IMR-90 (cell line): ENCODE data around the gene B9D1. TPM values are rescaled to one million over a fixed set of nuclear protein-coding genes. Genes with fewer than 3 reads are reported as not detected.

Experiments used
- ATAC-seq: fragments of 200-7000 bp; cut with Tn5 transposase; 2 replicates; pipeline ENCODE4 v1.9.1; 2020; ENCODE audit warnings: low read depth, mild to moderate bottlenecking, moderate library complexity
- BruUV-seq: library from RNA; stranded (reverse); fragments of 400-500 nt; replicated peaks from 2 replicates; lab custom pipeline; 2021; lab: Mats Ljungman, UMichigan
- CTCF ChIA-PET: fragments of 300-600 bp; formaldehyde crosslinking; extraction: SDS; loops from one replicate; lab custom pipeline; 2021; ENCODE audit warnings: antibody characterized with exemption; lab: Yijun Ruan, JAX
- POLR2A ChIA-PET: fragments of 300-600 bp; sonication (Branson Sonifier 250); formaldehyde crosslinking; loops from one replicate; lab custom pipeline; 2022; ENCODE audit warnings: antibody characterized with exemption; ENCODE audit not compliant: unreplicated experiment; lab: Charles Lee
- DNase-seq: peaks from one replicate; pipeline ENCODE4 v3.0.0; 2013
- H2AFZ ChIP-seq: replicated peaks from 2 replicates; pipeline ENCODE3; 2013; ENCODE audit warnings: low read length, mild to moderate bottlenecking; ENCODE audit not compliant: poor library complexity
- H2AK5ac ChIP-seq: 2 replicates; pipeline ENCODE4 v1.6.1; 2013; ENCODE audit warnings: low read depth, low read length, inconsistent platforms
- H2AK9ac ChIP-seq: replicated peaks from 2 replicates; pipeline ENCODE3; 2013; ENCODE audit warnings: mild to moderate bottlenecking, low read depth, low read length, moderate library complexity; ENCODE audit not compliant: poor library complexity
- H2BK120ac ChIP-seq: 2 replicates; pipeline ENCODE4 v1.6.1; 2013; ENCODE audit warnings: low read depth, low read length, inconsistent platforms
- H2BK15ac ChIP-seq: 3 replicates; pipeline ENCODE4 v1.6.1; 2013; ENCODE audit warnings: low read depth, low read length, inconsistent platforms
- H2BK20ac ChIP-seq: 2 replicates; pipeline ENCODE4 v1.6.1; 2013; ENCODE audit warnings: low read depth, mild to moderate bottlenecking, inconsistent platforms, low read length, moderate library complexity
- H2BK5ac ChIP-seq: 2 replicates; pipeline ENCODE4 v1.6.1; 2013; ENCODE audit warnings: mild to moderate bottlenecking, low read depth, low read length, inconsistent platforms; ENCODE audit not compliant: poor library complexity, severe bottlenecking
- H3K14ac ChIP-seq: replicated peaks from 2 replicates; pipeline ENCODE4 v1.6.1; 2013; ENCODE audit warnings: low read depth, low read length, inconsistent platforms
- H3K18ac ChIP-seq: 2 replicates; pipeline ENCODE4 v1.6.1; 2013; ENCODE audit warnings: low read depth, low read length, control low read depth
- H3K23ac ChIP-seq: 2 replicates; pipeline ENCODE4 v1.6.1; 2013; ENCODE audit warnings: low read depth, low read length, inconsistent platforms
- H3K27ac ChIP-seq: 2 replicates; pipeline ENCODE4 v1.5.1; 2013; ENCODE audit warnings: mild to moderate bottlenecking, control low read depth, low read length; ENCODE audit not compliant: insufficient read depth
- H3K27me3 ChIP-seq: 2 replicates; pipeline ENCODE4 v1.6.1; 2013; ENCODE audit warnings: low read length; ENCODE audit not compliant: control insufficient read depth, insufficient read depth
- H3K36me3 ChIP-seq: 2 replicates; pipeline ENCODE4 v1.6.1; 2013; ENCODE audit warnings: low read length, mixed read lengths; ENCODE audit not compliant: control insufficient read depth, insufficient read depth
- H3K4ac ChIP-seq: 2 replicates; pipeline ENCODE4 v1.6.1; 2013; ENCODE audit warnings: low read depth, low read length, inconsistent platforms
- H3K4me1 ChIP-seq: 2 replicates; pipeline ENCODE4 v1.6.1; 2013; ENCODE audit warnings: low read length, mixed read lengths; ENCODE audit not compliant: control insufficient read depth, insufficient read depth
- H3K4me2 ChIP-seq: 2 replicates; pipeline ENCODE4 v1.6.1; 2013; ENCODE audit warnings: low read depth, mild to moderate bottlenecking, control low read depth, low read length, moderate library complexity
- H3K4me3 ChIP-seq: 2 replicates; pipeline ENCODE4 v1.5.1; 2013; ENCODE audit warnings: low read depth, mild to moderate bottlenecking, control low read depth, low read length, moderate library complexity; ENCODE audit not compliant: insufficient read depth
- H3K56ac ChIP-seq: 2 replicates; pipeline ENCODE4 v1.6.1; 2013; ENCODE audit warnings: low read length, inconsistent platforms; ENCODE audit not compliant: insufficient read depth; ENCODE audit errors: extremely low read depth
- H3K79me1 ChIP-seq, 2 experiments: 2 replicates each; pipeline ENCODE4 v1.6.1; 2013; ENCODE audit warnings: low read length in 2 of 2, inconsistent platforms in 1 of 2, low read depth in 1 of 2
- H3K9ac ChIP-seq: 2 replicates; pipeline ENCODE4 v1.6.1; 2013; ENCODE audit warnings: low read depth, low read length, control low read depth
- H3K9me1 ChIP-seq: 2 replicates; pipeline ENCODE4 v1.6.1; 2013; ENCODE audit warnings: low read length, inconsistent platforms; ENCODE audit not compliant: insufficient read depth
- H3K9me3 ChIP-seq: 2 replicates; pipeline ENCODE4 v1.6.1; 2013; ENCODE audit warnings: low read length; ENCODE audit not compliant: control insufficient read depth, insufficient read depth
- H4K20me1 ChIP-seq: 2 replicates; pipeline ENCODE4 v1.6.1; 2013; ENCODE audit warnings: low read length, inconsistent platforms; ENCODE audit not compliant: insufficient read depth
- H4K5ac ChIP-seq: 2 replicates; pipeline ENCODE4 v1.6.1; 2013; ENCODE audit warnings: mild to moderate bottlenecking, low read depth, low read length, control low read depth
- H4K8ac ChIP-seq, 2 experiments: 2 replicates each; pipeline ENCODE4 v1.6.1; 2013; ENCODE audit warnings: low read depth in 2 of 2, low read length in 2 of 2, control low read depth in 1 of 2, inconsistent platforms in 1 of 2
- H4K91ac ChIP-seq: 2 replicates; pipeline ENCODE4 v1.6.1; 2013; ENCODE audit warnings: low read depth, low read length, inconsistent platforms; ENCODE audit not compliant: insufficient read depth
- CHD1 ChIP-seq: IDR thresholded peaks from 2 replicates; pipeline ENCODE4 v1.6.1; 2012; ENCODE audit warnings: low read depth, low read length, improper control_type of control experiment
- FOS ChIP-seq: fragments of 150-350 bp; IDR thresholded peaks from 2 replicates; pipeline ENCODE4 v1.6.1; 2016; ENCODE audit warnings: low read depth, low read length
- MAZ ChIP-seq: IDR thresholded peaks from 2 replicates; pipeline ENCODE4 v1.6.1; 2012; ENCODE audit warnings: low read depth, mild to moderate bottlenecking, low read length, improper control_type of control experiment, moderate library complexity, borderline replicate concordance
- MXI1 ChIP-seq: IDR thresholded peaks from 2 replicates; pipeline ENCODE4 v1.6.1; 2012; ENCODE audit warnings: low read depth, mild to moderate bottlenecking, low read length, moderate library complexity, borderline replicate concordance
- NFE2L2 ChIP-seq: fragments of 150-350 bp; IDR thresholded peaks from 2 replicates; pipeline ENCODE4 v1.6.1; 2016; ENCODE audit warnings: low read depth, mild to moderate bottlenecking, low read length
- POLR2A ChIP-seq: IDR thresholded peaks from 2 replicates; pipeline ENCODE4 v1.6.1; 2012; ENCODE audit warnings: mild to moderate bottlenecking, low read depth, low read length
- RAD21 ChIP-seq: IDR thresholded peaks from 2 replicates; pipeline ENCODE4 v1.6.1; 2012; ENCODE audit warnings: low read length, improper control_type of control experiment
- RCOR1 ChIP-seq: IDR thresholded peaks from 2 replicates; pipeline ENCODE4 v1.6.1; 2012; ENCODE audit warnings: mild to moderate bottlenecking, low read length, improper control_type of control experiment; ENCODE audit not compliant: insufficient replicate concordance
- RFX5 ChIP-seq: IDR thresholded peaks from 2 replicates; pipeline ENCODE4 v1.8.0; 2012; ENCODE audit warnings: low read depth, mild to moderate bottlenecking, low read length, moderate library complexity
- SMC3 ChIP-seq: fragments of 150-350 bp; IDR thresholded peaks from 2 replicates; pipeline ENCODE4 v1.6.1; 2016; ENCODE audit warnings: low read depth, mild to moderate bottlenecking, antibody characterized with exemption, low read length, moderate library complexity
- WGBS, 2 experiments: methylation state at CpG; one replicate each; pipeline versions ENCODE4 v1.1.5 to v1.1.7; 2013; ENCODE audit warnings: missing lambda C conversion rate in 2 of 2; ENCODE audit not compliant: insufficient read length in 1 of 2; ENCODE audit errors: extremely low coverage in 2 of 2; 5-methylcytosine and 5-hydroxymethylcytosine counted together
- dilution Hi-C: fragments of 300-500 bp; cut with HindIII; formaldehyde crosslinking; loops from one replicate; pipeline ENCODE4 v1.14.3; 2018; ENCODE audit warnings: low sequenced_read_pairs; ENCODE audit not compliant: unreplicated experiment
- in situ Hi-C: fragments of 300-500 bp; cut with MboI; formaldehyde crosslinking; loops from 3 replicates; pipeline ENCODE4 v1.14.3; 2019; ENCODE audit warnings: low sequenced_read_pairs, inconsistent platforms, mixed read lengths
- intact Hi-C: fragments of 100-400 bp; cut with micrococcal nuclease; formaldehyde crosslinking; loops from 2 replicates; pipeline ENCODE4 v1.10.0; 2022
- polyA plus RNA-seq, 3 experiments: library from polyadenylated mRNA; depleted of rRNA; stranded (reverse); fragments of >200 nt; gene quantifications; 2 replicates each; pipeline ENCODE4 v1.2.3, GENCODE V29; 2012; ENCODE audit warnings: low replicate concordance in 1 of 3
- total RNA-seq: library from RNA; depleted of rRNA; stranded (reverse); fragments of >200 nt; gene quantifications from 2 replicates; pipeline ENCODE4 v1.2.3, GENCODE V29; 2012
- TF ChIP-seq, protein P1 (sequence below): conservative IDR thresholded peaks from 2 replicates; pipeline ENCODE4 v1.5.1; 2012; ENCODE audit warnings: mild to moderate bottlenecking, low read depth, low read length, improper control_type of control experiment
- TF ChIP-seq, protein P2 (sequence below): fragments of 150-350 bp; IDR thresholded peaks from 2 replicates; pipeline ENCODE4 v1.6.1; 2016; ENCODE audit warnings: low read depth, mild to moderate bottlenecking, low read length, moderate library complexity, borderline replicate concordance
- TF ChIP-seq, protein P3 (sequence below): fragments of 150-350 bp; IDR thresholded peaks from 2 replicates; pipeline ENCODE4 v1.6.1; 2017; ENCODE audit warnings: mild to moderate bottlenecking, antibody characterized with exemption, low read length, low read depth

The B9D1 gene
- total and polyA plus RNA-seq, 2 of the 4 experiments (the other 2 are of a cell fraction), result 42.5 to 43.8 TPM

DNA sequence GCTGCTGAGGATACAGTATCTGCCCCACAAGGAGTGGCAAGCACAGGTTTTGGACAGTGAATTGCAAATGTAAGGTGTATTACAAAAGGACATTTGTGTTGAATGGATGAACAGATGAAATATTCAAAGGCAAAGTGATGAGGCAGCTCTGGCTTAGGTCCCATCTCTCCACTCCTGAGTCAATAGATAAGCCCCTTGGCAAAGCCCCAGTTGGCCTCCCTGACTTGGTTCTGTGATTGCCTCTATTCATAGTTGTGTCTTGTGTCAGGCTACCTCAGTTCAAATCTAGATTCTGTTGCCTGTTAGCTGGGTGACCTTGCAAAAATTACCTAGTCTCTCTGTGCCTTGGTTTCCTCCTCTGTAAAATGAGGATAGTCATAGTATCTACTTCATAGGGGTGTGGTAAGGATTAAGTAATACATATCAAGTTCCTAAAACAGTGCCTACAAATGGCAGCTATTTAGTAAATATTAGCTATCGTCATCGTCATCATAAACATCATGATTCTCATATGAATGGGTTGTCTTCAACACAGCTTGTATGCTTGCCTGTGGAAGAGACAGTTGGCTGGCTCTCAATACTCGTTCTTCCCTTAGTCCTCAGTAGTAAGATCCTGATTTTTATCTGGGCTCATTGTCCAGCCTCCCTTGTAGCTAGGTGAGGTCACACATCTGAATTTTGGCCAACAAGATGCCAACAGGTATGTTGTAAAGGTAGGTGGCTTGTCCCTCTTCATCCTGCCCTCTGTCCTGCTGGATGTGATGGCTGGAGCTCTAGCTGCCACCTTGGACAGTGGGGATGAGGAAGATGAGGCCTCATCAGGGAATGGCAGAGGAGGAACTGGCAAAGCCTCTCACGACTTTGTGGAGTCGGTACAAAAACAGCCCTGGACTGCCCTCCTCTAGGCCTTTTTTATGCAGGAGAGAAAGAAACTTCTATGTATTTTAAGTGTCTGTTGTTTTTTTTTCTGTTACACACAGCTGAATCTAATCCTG is 26.6 kb upstream of the B9D1 start:
- H3K56ac ChIP-seq, result no peak overlapping the region
- H3K4ac ChIP-seq, result peak overlapping the region; percentile 82
- H3K23ac ChIP-seq, result peak overlapping the region; percentile 86
- H3K9me1 ChIP-seq, result peaks cover 32% of the 10 kb centered on the region
- CTCF ChIA-PET, result interaction anchor here (1.0 to 1.5 kb wide), 3 partner anchors 11 to 58 kb away, joined by 3 to 4 read pairs (median 3); no protein-coding TSS in a partner anchor
- no peaks in the 10 kb centered on the region for H3K27me3 ChIP-seq
- H2AK5ac ChIP-seq, result peak overlapping the region; percentile 97
- H4K5ac ChIP-seq, result peak overlapping the region; percentile 67
- peaks cover 8 to 22% of the 10 kb centered on the region in 2 experiments; a peak in 3 of 4 replicates for H3K79me1 ChIP-seq
- POLR2A ChIA-PET, result no interaction called here
- dilution Hi-C loops, result no loop called here
- peaks cover 40% of the 10 kb centered on the region for H3K4me1 ChIP-seq
- peak; percentile 37 for DNase-seq
- H3K27ac ChIP-seq, result peak overlapping the region; percentile 95; the same call in 1 of the 2 replicates
- H2BK5ac ChIP-seq, result peak overlapping the region; percentile 49
- peak overlapping the region; percentile 91 for H3K14ac ChIP-seq
- H2AK9ac ChIP-seq, result peak overlapping the region; percentile 63
- ATAC-seq, result no peak
- no peak overlapping the region for H2AFZ ChIP-seq
- intact Hi-C loops, result no loop called here
- WGBS, 2 experiments, result no CpG with 5 or more reads among the region's 5 CpGs
- H3K4me3 ChIP-seq, result no peak overlapping the region
- H4K20me1 ChIP-seq, result peaks cover 13% of the 10 kb centered on the region
- peak overlapping the region; percentile 84 for H2BK20ac ChIP-seq
- no peaks in the 10 kb centered on the region for H3K9me3 ChIP-seq
- H3K4me2 ChIP-seq, result peak overlapping the region; percentile 11
- peak overlapping the region; percentile 82 for H3K18ac ChIP-seq
- H2BK120ac ChIP-seq, result peak overlapping the region; percentile 45
- no TSS peak for BruUV-seq
- peak overlapping the region; percentile 54 for H4K91ac ChIP-seq
- no peak overlapping the region; the same call in 1 of the 2 replicates for H3K9ac ChIP-seq
- H4K8ac ChIP-seq, result peak overlapping the region in 1 of 2 experiments; percentile 73; a peak in 2 of 4 replicates
- peak overlapping the region; percentile 29; the same call in 2 of the 3 replicates for H2BK15ac ChIP-seq
- in situ Hi-C loops, result no loop called here
- H3K36me3 ChIP-seq, result peaks cover 18% of the 10 kb centered on the region
- TF ChIP-seq RAD21 (no peak), SMC3 (no peak), RCOR1 (no peak), POLR2A (no peak), MXI1 (no peak), RFX5 (no peak), MAZ (no peak), FOS (no peak), CHD1 (no peak), NFE2L2 (no peak)
- TF ChIP-seq, protein P1, sequence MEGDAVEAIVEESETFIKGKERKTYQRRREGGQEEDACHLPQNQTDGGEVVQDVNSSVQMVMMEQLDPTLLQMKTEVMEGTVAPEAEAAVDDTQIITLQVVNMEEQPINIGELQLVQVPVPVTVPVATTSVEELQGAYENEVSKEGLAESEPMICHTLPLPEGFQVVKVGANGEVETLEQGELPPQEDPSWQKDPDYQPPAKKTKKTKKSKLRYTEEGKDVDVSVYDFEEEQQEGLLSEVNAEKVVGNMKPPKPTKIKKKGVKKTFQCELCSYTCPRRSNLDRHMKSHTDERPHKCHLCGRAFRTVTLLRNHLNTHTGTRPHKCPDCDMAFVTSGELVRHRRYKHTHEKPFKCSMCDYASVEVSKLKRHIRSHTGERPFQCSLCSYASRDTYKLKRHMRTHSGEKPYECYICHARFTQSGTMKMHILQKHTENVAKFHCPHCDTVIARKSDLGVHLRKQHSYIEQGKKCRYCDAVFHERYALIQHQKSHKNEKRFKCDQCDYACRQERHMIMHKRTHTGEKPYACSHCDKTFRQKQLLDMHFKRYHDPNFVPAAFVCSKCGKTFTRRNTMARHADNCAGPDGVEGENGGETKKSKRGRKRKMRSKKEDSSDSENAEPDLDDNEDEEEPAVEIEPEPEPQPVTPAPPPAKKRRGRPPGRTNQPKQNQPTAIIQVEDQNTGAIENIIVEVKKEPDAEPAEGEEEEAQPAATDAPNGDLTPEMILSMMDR, result no peak
- TF ChIP-seq, protein P2, sequence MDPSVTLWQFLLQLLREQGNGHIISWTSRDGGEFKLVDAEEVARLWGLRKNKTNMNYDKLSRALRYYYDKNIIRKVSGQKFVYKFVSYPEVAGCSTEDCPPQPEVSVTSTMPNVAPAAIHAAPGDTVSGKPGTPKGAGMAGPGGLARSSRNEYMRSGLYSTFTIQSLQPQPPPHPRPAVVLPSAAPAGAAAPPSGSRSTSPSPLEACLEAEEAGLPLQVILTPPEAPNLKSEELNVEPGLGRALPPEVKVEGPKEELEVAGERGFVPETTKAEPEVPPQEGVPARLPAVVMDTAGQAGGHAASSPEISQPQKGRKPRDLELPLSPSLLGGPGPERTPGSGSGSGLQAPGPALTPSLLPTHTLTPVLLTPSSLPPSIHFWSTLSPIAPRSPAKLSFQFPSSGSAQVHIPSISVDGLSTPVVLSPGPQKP, result no peak
- TF ChIP-seq, protein P3, sequence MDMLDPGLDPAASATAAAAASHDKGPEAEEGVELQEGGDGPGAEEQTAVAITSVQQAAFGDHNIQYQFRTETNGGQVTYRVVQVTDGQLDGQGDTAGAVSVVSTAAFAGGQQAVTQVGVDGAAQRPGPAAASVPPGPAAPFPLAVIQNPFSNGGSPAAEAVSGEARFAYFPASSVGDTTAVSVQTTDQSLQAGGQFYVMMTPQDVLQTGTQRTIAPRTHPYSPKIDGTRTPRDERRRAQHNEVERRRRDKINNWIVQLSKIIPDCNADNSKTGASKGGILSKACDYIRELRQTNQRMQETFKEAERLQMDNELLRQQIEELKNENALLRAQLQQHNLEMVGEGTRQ, result no peak
